CD4-positive, alpha-beta T cell (primary cell): ENCODE data around the gene TMEM131. TPM values are rescaled to one million over a fixed set of nuclear protein-coding genes. Genes with fewer than 3 reads are reported as not detected.
A peak's percentile ranks its signal among the peaks of the same experiment; 100 is the strongest.
"Not testable (repeated sequence)": the region's sequence is repeated elsewhere in the genome, so short reads cannot be mapped to it uniquely, and the experiment has no call there.

Experiments
- ATAC-seq: fragments of 200-7000 bp; cut with Tn5 transposase; one replicate; pipeline ENCODE4 v1.10.0; 2022; ENCODE audit warnings: mild to moderate bottlenecking; ENCODE audit not compliant: poor library complexity
- CTCF ChIA-PET: fragments of 350-600 bp; sonication (Branson Sonifier 250); formaldehyde crosslinking; loops from one replicate; lab custom pipeline; 2021; ENCODE audit warnings: antibody characterized with exemption, inconsistent platforms; lab: Charles Lee
- POLR2A ChIA-PET: fragments of 350-600 bp; sonication (Branson Sonifier 250); formaldehyde crosslinking; loops from one replicate; lab custom pipeline; 2021; ENCODE audit warnings: antibody characterized with exemption, inconsistent platforms; lab: Charles Lee
- DNase-seq, 14 experiments: peaks; one replicate each; pipeline ENCODE4 v3.0.0-alpha.2; 2013 to 2020; ENCODE audit warnings: mixed read lengths in 2 of 14
- H3K27ac ChIP-seq, 2 donors: one replicate each; pipeline versions ENCODE4 v1.5.1 to v1.7.0; 2013; ENCODE audit warnings: low read length in 2 of 2, low read depth in 1 of 2, mild to moderate bottlenecking in 1 of 2
- H3K27me3 ChIP-seq, 2 experiments: 1 replicate in 1 of 2; 2 replicates in 1 of 2; pipeline versions ENCODE4 v1.6.1 to v1.7.0; 2013; ENCODE audit warnings: low read length in 2 of 2, control low read depth in 1 of 2, mild to moderate bottlenecking in 1 of 2, moderate library complexity in 1 of 2; ENCODE audit not compliant: insufficient read depth in 2 of 2, control insufficient read depth in 1 of 2
- H3K36me3 ChIP-seq: one replicate; pipeline ENCODE4 v1.6.1; 2013; ENCODE audit warnings: low read length, control low read depth; ENCODE audit not compliant: insufficient read depth
- H3K4me1 ChIP-seq: one replicate; pipeline ENCODE4 v1.6.1; 2013; ENCODE audit warnings: low read length, control low read depth; ENCODE audit not compliant: insufficient read depth
- H3K4me3 ChIP-seq: one replicate; pipeline ENCODE4 v1.5.1; 2013; ENCODE audit warnings: mild to moderate bottlenecking, low read length, moderate library complexity
- H3K9me3 ChIP-seq, 2 experiments: 1 replicate in 1 of 2; 2 replicates in 1 of 2; pipeline versions ENCODE4 v1.6.1 to v1.7.0; 2013; ENCODE audit warnings: low read length in 2 of 2, mild to moderate bottlenecking in 2 of 2, control low read depth in 1 of 2, moderate library complexity in 1 of 2; ENCODE audit not compliant: control insufficient read depth in 1 of 2, insufficient read depth in 1 of 2
- H3K27ac Mint-ChIP-seq: one replicate; pipeline ENCODE4 v1.8.0; 2020; ENCODE audit warnings: mixed read lengths
- H3K27me3 Mint-ChIP-seq: one replicate; pipeline ENCODE4 v1.8.0; 2021; ENCODE audit warnings: mixed read lengths
- H3K36me3 Mint-ChIP-seq: one replicate; pipeline ENCODE4 v1.8.0; 2021; ENCODE audit warnings: low read depth, mixed read lengths
- H3K4me1 Mint-ChIP-seq: one replicate; pipeline ENCODE4 v1.8.0; 2021; ENCODE audit warnings: low read depth, mixed read lengths
- H3K4me3 Mint-ChIP-seq: one replicate; pipeline ENCODE4 v1.8.0; 2020; ENCODE audit warnings: mild to moderate bottlenecking, mixed read lengths
- H3K9me3 Mint-ChIP-seq: one replicate; pipeline ENCODE4 v1.8.0; 2020; ENCODE audit warnings: mixed read lengths
- CTCF ChIP-seq: fragments of 200-600 bp; IDR thresholded peaks from one replicate; pipeline ENCODE4 v1.8.0; 2022; ENCODE audit warnings: antibody characterized with exemption, mild to moderate bottlenecking
- intact Hi-C, 2 experiments: fragments of 100-400 bp; cut with DNase I in 1 of 2; cut with micrococcal nuclease in 1 of 2; formaldehyde crosslinking; loops; one replicate each; pipeline versions ENCODE4 v1.15.1 to v1.9.0; 2023 to 2025; cut with DNase I, micrococcal nuclease
- total RNA-seq, 174 experiments: library from RNA in 2 of 174; stranded (reverse) in 2 of 174; gene quantifications; one replicate each; pipeline ENCODE4 v1.2.3 and lab custom pipeline; 2021 to 2026

Gene TMEM131
- total RNA-seq, 2 experiments from 2014 or later: 29.2 to 33.6 TPM

GRCh38 chr2:97834610-97835009 lies 161.1 kb downstream of the TMEM131 start:
- intact Hi-C loops: no loop called here
- Mint-ChIP-seq H3K9me3 (no peaks in the 10 kb centered on the region), H3K27ac (no peak overlapping the region), H3K4me3 (no peak overlapping the region), H3K4me1 (peaks cover 8% of the 10 kb centered on the region), H3K27me3 (no peaks in the 10 kb centered on the region), H3K36me3 (peaks cover 60% of the 10 kb centered on the region)
- Histone ChIP-seq H3K27ac (no peak overlapping the region), H3K4me1 (no peaks in the 10 kb centered on the region), H3K9me3 (no peaks in the 10 kb centered on the region), H3K27me3 (no peaks in the 10 kb centered on the region), H3K36me3 (peaks cover 32% of the 10 kb centered on the region), H3K4me3 (no peak overlapping the region)
- POLR2A ChIA-PET: no interaction called here
- ATAC-seq: no peak
- peak in 1 of 14 experiments; percentile 18 for DNase-seq
- CTCF ChIA-PET: interaction anchor here (0.9 kb wide), 1 partner anchor 28 kb away, joined by 4 read pairs; no protein-coding TSS in a partner anchor
- no peak for TF ChIP-seq CTCF

GRCh38 chr2:97831121-97831520 lies 164.6 kb downstream of the TMEM131 start:
- no peaks in the 10 kb centered on the region for H3K9me3 Mint-ChIP-seq
- H3K9me3 ChIP-seq: no peaks in the 10 kb centered on the region
- H3K36me3 Mint-ChIP-seq: peaks cover 78% of the 10 kb centered on the region
- no peak for ATAC-seq
- no peaks in the 10 kb centered on the region for H3K4me1 ChIP-seq
- DNase-seq: no peak
- no peak for TF ChIP-seq CTCF
- ChIA-PET CTCF (no interaction called here), POLR2A (no interaction called here)
- intact Hi-C loops: no loop called here
- H3K4me3 Mint-ChIP-seq: no peak overlapping the region
- no peaks in the 10 kb centered on the region for H3K27me3 ChIP-seq
- H3K27ac ChIP-seq: no peak overlapping the region
- peaks cover 29% of the 10 kb centered on the region for H3K36me3 ChIP-seq
- H3K4me3 ChIP-seq: no peak overlapping the region
- H3K4me1 Mint-ChIP-seq: peaks cover 15% of the 10 kb centered on the region
- no peak overlapping the region for H3K27ac Mint-ChIP-seq
- H3K27me3 Mint-ChIP-seq: no peaks in the 10 kb centered on the region

GRCh38 chr2:97829255-97829654 lies 166.5 kb downstream of the TMEM131 start:
- H3K27me3 Mint-ChIP-seq, H3K9me3 ChIP-seq, ATAC-seq, H3K4me3 ChIP-seq, DNase-seq, H3K4me1 ChIP-seq, H3K27me3 ChIP-seq, H3K27ac Mint-ChIP-seq, CTCF ChIA-PET, H3K27ac ChIP-seq, intact Hi-C loops, H3K4me3 Mint-ChIP-seq, H3K4me1 Mint-ChIP-seq, H3K9me3 Mint-ChIP-seq: not testable (repeated sequence)
- peaks cover 22% of the 10 kb centered on the region for H3K36me3 ChIP-seq
- H3K36me3 Mint-ChIP-seq: peaks cover 75% of the 10 kb centered on the region
- POLR2A ChIA-PET: interaction anchor here (0.6 kb wide), 1 partner anchor 1486 kb away, joined by 3 read pairs; no protein-coding TSS in a partner anchor

GRCh38 chr2:97827013-97827412 lies 168.7 kb downstream of the TMEM131 start:
- POLR2A ChIA-PET, H3K9me3 ChIP-seq, CTCF ChIA-PET, H3K27me3 ChIP-seq, ATAC-seq, H3K4me1 ChIP-seq, H3K27ac ChIP-seq, H3K4me3 Mint-ChIP-seq, H3K9me3 Mint-ChIP-seq, DNase-seq, H3K4me3 ChIP-seq, H3K4me1 Mint-ChIP-seq, intact Hi-C loops, H3K27ac Mint-ChIP-seq, H3K27me3 Mint-ChIP-seq: not testable (repeated sequence)
- H3K36me3 Mint-ChIP-seq: peaks cover 79% of the 10 kb centered on the region
- H3K36me3 ChIP-seq: peaks cover 12% of the 10 kb centered on the region

- ATAC-seq, H3K4me1 Mint-ChIP-seq, H3K27me3 Mint-ChIP-seq, H3K27ac Mint-ChIP-seq, intact Hi-C loops, DNase-seq, H3K4me3 ChIP-seq, CTCF ChIA-PET, POLR2A ChIA-PET, H3K4me3 Mint-ChIP-seq, H3K27ac ChIP-seq, H3K4me1 ChIP-seq, H3K9me3 ChIP-seq, H3K27me3 ChIP-seq, H3K9me3 Mint-ChIP-seq: not testable (repeated sequence)
- peaks cover 11% of the 10 kb centered on the region for H3K36me3 ChIP-seq
- H3K36me3 Mint-ChIP-seq: peaks cover 81% of the 10 kb centered on the region
Measured at GRCh38 chr2:97826266-97826847, 169.4 kb downstream of the TMEM131 start.

GRCh38 chr2:97824011-97824410 lies 171.7 kb downstream of the TMEM131 start:
- ATAC-seq, DNase-seq, H3K9me3 Mint-ChIP-seq, H3K27ac ChIP-seq, H3K4me3 ChIP-seq, CTCF ChIA-PET, intact Hi-C loops, H3K36me3 ChIP-seq, H3K27me3 Mint-ChIP-seq, H3K4me1 ChIP-seq, H3K27ac Mint-ChIP-seq, POLR2A ChIA-PET, H3K27me3 ChIP-seq, H3K9me3 ChIP-seq, H3K4me1 Mint-ChIP-seq, H3K4me3 Mint-ChIP-seq: not testable (repeated sequence)
- H3K36me3 Mint-ChIP-seq: peaks cover 71% of the 10 kb centered on the region
